ENCODE data around the gene LYAR.

DNA sequence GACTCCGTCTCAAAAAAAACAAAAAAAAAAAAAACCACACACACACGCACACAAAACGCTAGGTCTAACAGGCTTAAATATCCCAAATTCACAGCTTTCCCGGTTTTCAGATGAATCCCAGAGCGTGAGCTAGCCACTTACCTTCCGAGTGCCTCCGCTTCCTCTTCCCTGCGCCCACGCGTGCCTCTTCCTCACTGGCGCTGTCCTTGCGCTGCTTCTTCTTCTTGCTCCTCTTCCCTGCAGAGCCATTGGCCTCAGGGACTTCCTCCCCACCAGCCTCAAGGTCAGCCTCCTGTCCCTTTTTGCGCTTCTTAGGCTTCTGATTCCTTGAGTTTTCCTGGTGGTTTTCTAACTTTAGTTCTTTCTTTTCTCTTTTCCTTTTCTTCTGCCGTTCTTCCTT lies 15.7 kb downstream of the LYAR start:
- TF ChIP-seq, protein P1, sequence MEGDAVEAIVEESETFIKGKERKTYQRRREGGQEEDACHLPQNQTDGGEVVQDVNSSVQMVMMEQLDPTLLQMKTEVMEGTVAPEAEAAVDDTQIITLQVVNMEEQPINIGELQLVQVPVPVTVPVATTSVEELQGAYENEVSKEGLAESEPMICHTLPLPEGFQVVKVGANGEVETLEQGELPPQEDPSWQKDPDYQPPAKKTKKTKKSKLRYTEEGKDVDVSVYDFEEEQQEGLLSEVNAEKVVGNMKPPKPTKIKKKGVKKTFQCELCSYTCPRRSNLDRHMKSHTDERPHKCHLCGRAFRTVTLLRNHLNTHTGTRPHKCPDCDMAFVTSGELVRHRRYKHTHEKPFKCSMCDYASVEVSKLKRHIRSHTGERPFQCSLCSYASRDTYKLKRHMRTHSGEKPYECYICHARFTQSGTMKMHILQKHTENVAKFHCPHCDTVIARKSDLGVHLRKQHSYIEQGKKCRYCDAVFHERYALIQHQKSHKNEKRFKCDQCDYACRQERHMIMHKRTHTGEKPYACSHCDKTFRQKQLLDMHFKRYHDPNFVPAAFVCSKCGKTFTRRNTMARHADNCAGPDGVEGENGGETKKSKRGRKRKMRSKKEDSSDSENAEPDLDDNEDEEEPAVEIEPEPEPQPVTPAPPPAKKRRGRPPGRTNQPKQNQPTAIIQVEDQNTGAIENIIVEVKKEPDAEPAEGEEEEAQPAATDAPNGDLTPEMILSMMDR (optimal IDR thresholded peaks at IDR 0.05 in 1 of 3, IDR thresholded peaks at IDR 0.05 in 1 of 3, conservative IDR thresholded peaks at IDR 0.05 in 1 of 3; ENCODE audit: extremely low read depth in 1 of 3, insufficient read depth in 2 of 3, low read length in 3 of 3), result no peak
- no peak for TF ChIP-seq EZH2 (IDR thresholded peaks at IDR 0.05; ENCODE audit: low read length)

All from keratinocyte (primary cell).